GM10266 (cell line): ENCODE results near the gene CAVIN2.

Experiments
- DNase-seq: peaks from one replicate; pipeline ENCODE4 v3.0.0; 2012; ENCODE audit errors: extremely low spot score
- CTCF ChIP-seq: IDR thresholded peaks from 2 replicates; pipeline ENCODE4 v1.5.1; 2012; ENCODE audit warnings: mild to moderate bottlenecking, low read depth; ENCODE audit not compliant: control insufficient read depth, insufficient read depth; ENCODE audit errors: missing control alignments

Gene CAVIN2

GRCh38 chr2:191864628-191865374 is 17.9 kb upstream of the CAVIN2 start:
- TF ChIP-seq CTCF = no peak
- no peak for DNase-seq

GRCh38 chr2:191863988-191864387 is 17.1 kb upstream of the CAVIN2 start:
- no peak for DNase-seq
- TF ChIP-seq CTCF = no peak

GRCh38 chr2:191862156-191862775 is 15.4 kb upstream of the CAVIN2 start:
- no peak for TF ChIP-seq CTCF
- DNase-seq = no peak

- no peak for TF ChIP-seq CTCF
Measured at GRCh38 chr2:191860760-191861466, 14.0 kb upstream of the CAVIN2 start.

GRCh38 chr2:191859681-191860080 is 12.8 kb upstream of the CAVIN2 start:
- DNase-seq = no peak
- TF ChIP-seq CTCF = no peak

More at GRCh38 chr2:191860760-191861466, 14.0 kb upstream of the CAVIN2 start:
- no peak for DNase-seq

- no peak for TF ChIP-seq CTCF
Measured at GRCh38 chr2:191857886-191858285, 11.0 kb upstream of the CAVIN2 start.

More at GRCh38 chr2:191857886-191858285, 11.0 kb upstream of the CAVIN2 start:
- DNase-seq = no peak
